Measurements from ENCODE around the gene CHCHD6.

The CHCHD6 gene

GRCh38 chr3:126665221-126665936, 38.7 kb upstream of the CHCHD6 start:
- no peak for DNase-seq
- TF ChIP-seq GATA1 (IDR thresholded peaks at IDR 0.05; ENCODE audit: low read depth, low read length) (no peak), POLR2A (IDR thresholded peaks at IDR 0.05; ENCODE audit: low read length) (no peak)

DNA sequence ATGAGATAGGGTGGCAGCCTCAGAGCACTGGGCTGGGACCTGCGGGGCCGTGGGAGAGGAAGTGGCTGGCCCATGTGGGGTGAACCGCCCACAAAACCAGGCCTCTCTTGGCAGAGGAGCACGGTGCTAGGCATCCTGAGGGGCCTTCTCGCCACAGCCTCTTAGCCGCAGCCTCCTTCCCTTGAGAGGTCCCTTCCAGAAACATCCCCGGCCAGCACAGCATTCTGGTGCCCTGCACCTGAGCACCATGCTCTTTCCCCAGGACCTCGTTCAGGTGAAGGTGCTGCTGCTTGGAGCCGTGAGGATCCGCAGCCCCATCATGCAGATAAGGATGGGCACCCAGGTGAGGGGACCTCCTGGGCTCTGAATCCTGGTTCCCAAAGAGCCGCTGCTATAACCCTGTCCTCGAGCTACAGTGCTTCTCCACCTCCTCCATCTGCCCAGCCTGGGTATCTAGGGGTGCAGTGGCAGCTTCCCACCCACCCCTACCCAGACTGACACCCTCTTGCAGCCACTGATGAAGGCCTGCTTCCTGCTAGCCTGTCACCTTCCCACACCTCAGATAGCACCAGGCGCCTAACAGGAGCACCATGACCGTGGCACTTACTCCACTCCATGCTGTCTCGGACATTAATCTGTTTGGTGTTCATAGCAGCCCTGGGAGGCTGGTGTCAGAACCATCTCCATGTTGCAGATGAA, 37.9 kb upstream of the CHCHD6 start:
- TF ChIP-seq GATA1 (IDR thresholded peaks at IDR 0.05; ENCODE audit: low read depth, low read length) (no peak), POLR2A (IDR thresholded peaks at IDR 0.05; ENCODE audit: low read length) (no peak)
- no peak for DNase-seq

DNA sequence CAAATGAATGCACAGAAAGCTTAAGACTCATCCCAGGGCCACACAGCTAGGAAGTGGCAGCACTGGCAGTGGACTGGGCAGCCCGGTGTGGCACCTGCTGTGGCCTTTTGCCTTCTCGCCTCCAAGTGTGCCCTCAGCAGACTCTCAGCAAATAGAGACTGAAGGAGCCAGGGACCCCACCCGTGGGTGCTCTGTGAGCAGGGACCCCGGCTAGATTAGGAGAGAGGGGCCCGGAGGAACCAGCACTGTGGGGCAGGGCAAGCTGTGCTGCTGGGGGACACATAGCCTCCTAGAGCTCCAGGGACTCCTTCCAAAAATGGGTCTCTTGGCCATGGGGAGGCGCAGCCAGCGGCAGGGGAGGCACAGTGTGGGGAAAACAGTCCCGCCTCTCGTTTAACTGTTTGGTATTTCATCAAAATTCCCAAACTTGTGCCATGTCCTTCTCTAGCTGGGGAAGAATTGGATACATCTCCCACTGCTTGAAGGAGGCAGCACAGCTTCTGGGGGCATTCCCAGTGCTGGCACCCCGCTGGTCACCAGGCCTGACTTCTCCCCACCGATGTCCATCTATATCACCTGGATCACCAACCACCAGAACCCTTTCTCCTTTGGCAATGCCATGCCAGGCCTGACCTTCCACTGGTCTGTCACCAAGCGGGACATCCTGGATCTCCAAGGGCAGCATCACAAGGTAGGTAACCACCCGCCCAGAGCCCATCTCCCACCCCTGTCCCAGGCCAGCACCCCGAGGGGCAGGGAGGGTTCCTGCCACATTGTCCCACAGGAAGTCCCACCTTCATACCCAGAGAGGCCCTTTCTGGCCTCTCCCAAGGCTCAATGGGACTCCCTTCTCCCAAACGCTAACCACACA, 37.1 kb upstream of the CHCHD6 start:
- TF ChIP-seq GATA1 (IDR thresholded peaks at IDR 0.05; ENCODE audit: low read depth, low read length) (no peak), POLR2A (IDR thresholded peaks at IDR 0.05; ENCODE audit: low read length) (no peak)
- DNase-seq = no peak

DNA sequence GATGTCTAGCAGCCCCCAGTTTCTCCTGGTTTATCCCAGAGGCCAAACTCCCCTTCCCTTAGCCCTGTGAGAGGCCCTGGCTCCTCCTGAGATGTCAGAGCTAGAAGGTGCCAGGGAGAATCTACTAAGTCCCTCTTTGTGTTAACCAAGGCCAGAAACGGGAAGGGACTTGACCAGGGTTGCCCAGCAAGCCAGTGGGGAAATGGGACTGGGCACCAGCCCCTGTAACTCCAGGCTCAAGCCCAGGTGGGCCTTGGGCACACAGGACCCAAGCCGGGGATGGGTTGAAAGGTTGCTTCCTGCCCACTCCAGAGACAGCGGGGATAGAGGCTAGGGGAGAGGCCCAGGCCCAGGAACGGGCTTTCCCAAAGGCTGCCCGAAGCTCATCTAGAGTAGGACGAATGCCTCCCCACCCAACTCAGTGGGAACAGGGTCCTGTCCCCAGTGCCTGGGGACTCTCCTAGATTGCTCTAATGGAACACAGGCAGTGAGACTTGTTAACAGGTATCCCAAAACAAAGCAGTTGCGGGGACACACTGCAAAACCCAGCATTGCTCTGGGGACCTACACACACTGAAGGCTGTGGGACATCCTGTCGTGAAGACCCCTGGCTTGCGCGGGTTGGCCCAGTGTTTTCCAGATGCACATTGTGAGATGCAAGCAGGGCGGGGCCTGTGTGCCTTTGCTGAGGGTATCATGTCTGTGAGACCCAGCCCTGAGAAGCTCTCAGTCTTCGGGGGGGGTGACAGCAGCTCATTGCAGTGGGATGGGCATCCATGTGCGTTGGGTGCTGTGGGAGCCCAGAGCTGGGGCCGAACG, 36.2 kb upstream of the CHCHD6 start:
- TF ChIP-seq GATA1 (IDR thresholded peaks at IDR 0.05; ENCODE audit: low read depth, low read length) (no peak), POLR2A (IDR thresholded peaks at IDR 0.05; ENCODE audit: low read length) (no peak)
- no peak for DNase-seq

DNA sequence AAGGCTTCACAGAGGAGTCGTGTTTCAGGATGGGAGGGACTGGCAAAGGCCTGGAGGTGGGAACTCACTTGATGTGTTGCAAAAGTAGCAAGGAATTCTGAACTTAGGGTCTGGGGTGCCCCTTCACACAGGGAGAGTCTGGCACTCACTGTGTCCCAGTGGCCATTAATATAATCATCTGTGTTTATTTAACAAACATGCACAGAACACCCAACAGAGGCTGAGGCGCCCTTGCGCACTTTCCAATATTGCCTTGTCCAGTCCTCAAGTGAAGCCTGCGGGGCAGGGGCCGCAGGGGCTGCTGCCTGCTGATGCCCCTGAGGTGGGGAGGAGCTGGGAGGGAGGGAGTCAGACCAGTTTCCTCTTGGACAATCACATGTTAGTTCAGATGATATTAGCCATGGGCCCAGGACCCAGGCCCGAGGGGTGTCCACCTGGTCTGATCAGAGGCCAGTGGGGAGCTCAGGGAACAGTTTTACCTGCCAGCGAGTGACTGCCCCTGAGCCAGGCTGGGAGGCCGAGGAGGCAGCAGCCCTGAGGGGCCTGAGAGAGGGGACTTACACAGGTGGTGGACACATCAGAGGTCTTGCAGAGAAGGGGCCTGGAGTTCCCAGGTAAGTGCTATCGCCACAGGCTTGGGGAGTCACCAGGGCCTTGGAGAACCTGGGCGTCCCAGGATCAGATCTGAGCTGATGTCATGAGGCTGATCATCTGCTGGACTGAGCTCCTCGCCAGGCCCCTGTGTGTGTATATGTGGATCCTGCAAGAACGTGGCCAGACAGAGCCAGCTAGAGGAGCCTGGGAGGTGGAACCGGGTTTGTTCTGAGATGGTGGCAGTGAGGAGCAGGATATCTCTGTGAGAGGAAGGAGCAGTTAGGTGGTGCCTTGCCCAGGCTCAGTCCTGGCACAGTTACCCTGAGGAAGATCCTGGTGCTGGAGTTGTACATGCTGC, 35.3 kb upstream of the CHCHD6 start:
- TF ChIP-seq GATA1 (IDR thresholded peaks at IDR 0.05; ENCODE audit: low read depth, low read length) (no peak), POLR2A (IDR thresholded peaks at IDR 0.05; ENCODE audit: low read length) (no peak)
- no peak for DNase-seq

DNA sequence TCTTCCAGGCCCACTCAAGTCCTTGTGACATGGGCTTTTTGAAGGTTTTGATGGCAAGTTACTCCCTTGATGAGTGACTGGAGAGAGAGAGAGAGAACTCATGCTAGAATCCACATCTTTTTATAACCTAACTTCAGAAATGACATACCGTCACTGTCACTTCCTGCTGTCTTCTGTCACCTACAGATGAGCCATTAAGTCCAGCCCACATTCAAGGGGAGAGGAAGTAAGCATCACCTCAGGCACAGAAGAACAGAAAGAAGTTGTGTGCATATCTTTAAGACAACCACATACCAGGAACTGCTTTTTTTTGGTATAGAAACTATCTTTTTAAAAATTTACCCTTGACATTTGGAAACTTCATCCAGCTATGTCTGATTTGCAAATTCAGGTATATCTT, 32.5 kb upstream of the CHCHD6 start:
- TF ChIP-seq POLR2A (IDR thresholded peaks at IDR 0.05; ENCODE audit: low read length) (no peak), GATA1 (IDR thresholded peaks at IDR 0.05; ENCODE audit: low read depth, low read length) (no peak)
- DNase-seq = no peak

DNA sequence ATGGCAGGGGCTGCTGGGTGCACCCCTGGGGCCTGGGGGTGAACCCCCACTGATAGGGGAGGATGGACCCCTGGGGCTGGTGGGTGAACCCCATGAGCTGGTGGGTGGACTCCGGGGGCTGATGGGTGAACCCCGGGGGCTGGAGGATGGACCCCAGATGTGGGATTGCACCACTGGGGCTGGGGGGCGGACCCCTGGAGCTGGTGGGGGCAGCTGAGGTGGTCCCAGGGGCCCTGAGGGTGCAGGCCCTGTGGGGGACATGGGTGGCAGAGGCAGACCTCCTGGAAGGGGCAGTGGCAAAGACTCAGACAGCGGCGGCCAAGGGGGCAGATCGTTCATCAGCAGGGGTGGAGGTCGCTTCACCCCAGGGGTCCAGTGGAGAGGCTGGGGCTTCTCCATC, 31.7 kb upstream of the CHCHD6 start:
- DNase-seq = no peak
- TF ChIP-seq GATA1 (IDR thresholded peaks at IDR 0.05; ENCODE audit: low read depth, low read length) = no peak
- no peak for TF ChIP-seq POLR2A (IDR thresholded peaks at IDR 0.05; ENCODE audit: low read length)

DNA sequence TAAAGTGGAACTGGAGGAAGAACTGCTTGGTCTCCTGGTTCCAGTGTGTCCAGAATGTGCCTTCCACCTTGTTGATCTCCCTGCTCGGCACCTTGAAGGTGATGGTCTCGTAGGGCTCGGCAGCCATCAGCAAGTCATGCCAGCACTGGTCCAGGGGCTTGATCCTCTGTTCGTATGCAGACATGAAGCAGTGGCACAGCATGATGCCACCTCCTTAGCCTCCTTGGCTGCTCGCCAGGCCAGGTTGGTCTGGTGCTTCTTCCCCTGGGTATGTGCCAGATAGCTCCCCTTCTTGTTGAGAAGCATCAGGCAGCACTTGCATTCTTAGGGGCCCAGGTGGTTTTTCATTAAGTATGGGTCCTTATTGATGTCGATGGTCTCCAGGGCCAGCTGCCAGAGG, 31.3 kb upstream of the CHCHD6 start:
- TF ChIP-seq GATA1 (IDR thresholded peaks at IDR 0.05; ENCODE audit: low read depth, low read length) (no peak), POLR2A (IDR thresholded peaks at IDR 0.05; ENCODE audit: low read length) (no peak)
- no peak for DNase-seq

- DNase-seq = no peak
- TF ChIP-seq GATA1 (IDR thresholded peaks at IDR 0.05; ENCODE audit: low read depth, low read length) = no peak
- TF ChIP-seq POLR2A (IDR thresholded peaks at IDR 0.05; ENCODE audit: low read length) = no peak
These were observed 26.9 kb upstream of the CHCHD6 start for GRCh38 chr3:126676919-126677705.

DNA sequence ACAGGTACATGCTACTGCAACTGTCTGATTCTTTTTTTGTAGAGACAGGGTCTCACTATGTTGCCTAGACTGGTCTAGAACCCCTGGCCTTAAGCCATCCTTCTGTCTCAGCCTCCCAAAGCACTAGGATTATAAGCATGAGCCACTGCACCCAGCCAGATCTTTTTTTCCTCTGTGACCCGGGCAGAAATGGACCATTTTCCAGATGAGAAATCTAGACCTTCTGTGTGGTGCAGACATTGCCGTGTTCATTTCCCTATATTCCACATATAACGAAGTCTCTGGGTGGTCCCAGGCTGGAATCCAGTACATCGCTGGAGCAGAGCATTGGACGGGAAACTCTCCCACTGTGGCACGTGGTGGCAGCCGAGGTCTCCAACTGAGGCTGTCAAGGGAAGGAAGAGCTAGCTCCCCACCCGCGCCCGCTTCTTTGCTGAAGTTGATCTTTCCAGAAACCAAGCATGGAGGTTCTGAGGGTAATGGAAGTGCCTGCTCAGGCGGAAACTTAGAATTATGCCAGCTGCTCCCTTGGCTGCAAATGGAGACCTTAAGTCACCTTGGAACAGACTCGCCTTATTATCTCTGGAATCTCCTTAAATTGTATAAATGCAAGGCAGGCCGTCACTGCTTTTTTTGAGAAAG, 26.1 kb upstream of the CHCHD6 start:
- TF ChIP-seq GATA1 (IDR thresholded peaks at IDR 0.05; ENCODE audit: low read depth, low read length) (no peak), POLR2A (IDR thresholded peaks at IDR 0.05; ENCODE audit: low read length) (no peak)
- DNase-seq = no peak

DNA sequence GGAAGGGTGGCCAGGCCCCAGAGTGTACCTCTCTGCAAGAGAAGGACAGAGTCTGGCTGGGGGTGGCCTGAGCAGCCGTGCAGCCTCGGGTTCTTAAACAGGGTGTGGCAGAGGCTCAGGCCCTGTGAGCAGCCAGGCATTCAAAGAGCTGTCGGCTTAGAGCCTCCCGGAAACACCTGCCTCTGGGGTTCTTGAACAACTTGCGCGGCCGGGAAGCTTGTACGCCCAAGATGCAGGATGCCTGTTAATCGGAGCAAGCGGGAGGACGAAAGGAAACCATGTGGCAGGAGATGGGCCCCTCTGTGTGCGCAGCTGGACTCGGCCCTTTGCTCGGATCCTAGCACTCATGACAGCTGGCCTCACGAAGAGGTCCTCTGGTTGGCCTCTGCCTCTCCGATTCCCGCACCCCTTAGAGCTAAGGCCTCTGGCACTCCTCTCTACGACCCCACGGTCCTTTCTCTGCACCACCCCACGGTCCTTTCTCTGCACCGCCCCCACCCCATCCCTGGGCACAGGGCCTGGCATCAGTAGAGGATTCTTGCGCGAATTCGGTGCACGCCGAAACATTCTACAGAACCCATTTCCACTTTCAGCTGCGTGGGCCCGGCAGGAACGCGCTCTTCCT, 25.2 kb upstream of the CHCHD6 start:
- no peak for DNase-seq
- TF ChIP-seq POLR2A (IDR thresholded peaks at IDR 0.05; ENCODE audit: low read length) = no peak
- no peak for TF ChIP-seq GATA1 (IDR thresholded peaks at IDR 0.05; ENCODE audit: low read depth, low read length)

Data from erythroblast (primary cell).